ENCODE results near the gene UBA52. TPM values are rescaled to one million over a fixed set of nuclear protein-coding genes. Genes with fewer than 3 reads are reported as not detected.

Gene UBA52
- total RNA-seq, 1 experiment from 2014 or later, result 1,276 TPM

- intact Hi-C loops (cut with micrococcal nuclease; ENCODE audit: unreplicated experiment), result loop anchor here (5.0 kb wide), 1 partner anchor 52 kb away; the partner anchor contains the start of gene ELL
- Histone ChIP-seq H3K9me3 (no peaks in the 10 kb centered on the region), H3K27me3 (replicated peaks; ENCODE audit: control insufficient read depth, insufficient read depth, low read length) (no peaks in the 10 kb centered on the region), H3K36me3 (ENCODE audit: control insufficient read depth, insufficient read depth, low read length) (peaks cover 1% of the 10 kb centered on the region; the same call in 1 of the 2 replicates), H3K4me3 (ENCODE audit: low read depth, low read length) (no peak overlapping the region), H3K4me1 (peaks cover 9% of the 10 kb centered on the region; the same call in 1 of the 2 replicates)
- CTCF ChIA-PET, result no interaction called here
- POLR2A ChIA-PET, result no interaction called here
- H3K27me3 Mint-ChIP-seq (ENCODE audit: insufficient read depth, unreplicated experiment), result no peaks in the 10 kb centered on the region
- H3K4me3 Mint-ChIP-seq (ENCODE audit: unreplicated experiment), result no peak overlapping the region
- TF ChIP-seq CTCF (IDR thresholded peaks at IDR 0.05; ENCODE audit: insufficient read depth in 1 of 2, low read depth in 1 of 2, low read length in 1 of 2, severe bottlenecking in 1 of 2, unreplicated experiment in 1 of 2), result no peak
- no peak for DNase-seq
- H3K27ac Mint-ChIP-seq (ENCODE audit: unreplicated experiment), result no peak overlapping the region
- no peaks in the 10 kb centered on the region for H3K9me3 Mint-ChIP-seq (ENCODE audit: unreplicated experiment)
- peaks cover 11% of the 10 kb centered on the region for H3K4me1 Mint-ChIP-seq (ENCODE audit: low read depth, unreplicated experiment)
- peaks cover 79% of the 10 kb centered on the region for H3K36me3 Mint-ChIP-seq (ENCODE audit: insufficient read depth, unreplicated experiment)
- no TSS peak for BruUV-seq (replicated peaks)
These were observed 3.1 kb downstream of the UBA52 start for GRCh38 chr19:18574691-18575291.

GRCh38 chr19:18576383-18576782, 4.7 kb downstream of the UBA52 start:
- H3K27ac Mint-ChIP-seq (ENCODE audit: unreplicated experiment), result no peak overlapping the region

GRCh38 chr19:18577365-18577914, 5.8 kb downstream of the UBA52 start:
- no TSS peak for BruUV-seq (replicated peaks)
- Histone ChIP-seq H3K9me3 (no peaks in the 10 kb centered on the region), H3K27me3 (replicated peaks; ENCODE audit: control insufficient read depth, insufficient read depth, low read length) (no peaks in the 10 kb centered on the region), H3K4me1 (peaks cover 9% of the 10 kb centered on the region; the same call in 1 of the 2 replicates), H3K4me3 (ENCODE audit: low read depth, low read length) (no peak overlapping the region), H3K36me3 (ENCODE audit: control insufficient read depth, insufficient read depth, low read length) (peaks cover 1% of the 10 kb centered on the region; the same call in 1 of the 2 replicates)
- Mint-ChIP-seq H3K36me3 (ENCODE audit: insufficient read depth, unreplicated experiment) (peaks cover 64% of the 10 kb centered on the region), H3K4me1 (ENCODE audit: low read depth, unreplicated experiment) (peaks cover 8% of the 10 kb centered on the region), H3K27me3 (ENCODE audit: insufficient read depth, unreplicated experiment) (no peaks in the 10 kb centered on the region), H3K4me3 (ENCODE audit: unreplicated experiment) (no peak overlapping the region), H3K27ac (ENCODE audit: unreplicated experiment) (no peak overlapping the region), H3K9me3 (ENCODE audit: unreplicated experiment) (no peaks in the 10 kb centered on the region)
- ChIA-PET POLR2A (interaction anchor here (1.5 kb wide), 1 partner anchor 12 kb away, joined by 4 read pairs; no protein-coding TSS in a partner anchor), CTCF (interaction anchor here (0.6 kb wide), 1 partner anchor 314 kb away, joined by 3 read pairs; no protein-coding TSS in a partner anchor)
- intact Hi-C loops (cut with micrococcal nuclease; ENCODE audit: unreplicated experiment), result no loop called here
- no peak for TF ChIP-seq CTCF (IDR thresholded peaks at IDR 0.05; ENCODE audit: insufficient read depth in 1 of 2, low read depth in 1 of 2, low read length in 1 of 2, severe bottlenecking in 1 of 2, unreplicated experiment in 1 of 2)
- no peak for DNase-seq

More at GRCh38 chr19:18576383-18576782, 4.7 kb downstream of the UBA52 start:
- H3K27me3 ChIP-seq (replicated peaks; ENCODE audit: control insufficient read depth, insufficient read depth, low read length), result no peaks in the 10 kb centered on the region
- H3K36me3 Mint-ChIP-seq (ENCODE audit: insufficient read depth, unreplicated experiment), result peaks cover 75% of the 10 kb centered on the region
- H3K4me1 ChIP-seq, result peaks cover 9% of the 10 kb centered on the region; the same call in 1 of the 2 replicates
- H3K4me3 Mint-ChIP-seq (ENCODE audit: unreplicated experiment), result no peak overlapping the region
- peaks cover 11% of the 10 kb centered on the region for H3K4me1 Mint-ChIP-seq (ENCODE audit: low read depth, unreplicated experiment)
- H3K9me3 Mint-ChIP-seq (ENCODE audit: unreplicated experiment), result no peaks in the 10 kb centered on the region
- H3K4me3 ChIP-seq (ENCODE audit: low read depth, low read length), result no peak overlapping the region
- H3K36me3 ChIP-seq (ENCODE audit: control insufficient read depth, insufficient read depth, low read length), result peaks cover 1% of the 10 kb centered on the region; the same call in 1 of the 2 replicates
- DNase-seq, result no peak
- H3K9me3 ChIP-seq, result no peaks in the 10 kb centered on the region
- no peaks in the 10 kb centered on the region for H3K27me3 Mint-ChIP-seq (ENCODE audit: insufficient read depth, unreplicated experiment)
- BruUV-seq (replicated peaks), result no TSS peak
- TF ChIP-seq CTCF (IDR thresholded peaks at IDR 0.05; ENCODE audit: insufficient read depth in 1 of 2, low read depth in 1 of 2, low read length in 1 of 2, severe bottlenecking in 1 of 2, unreplicated experiment in 1 of 2), result no peak
- ChIA-PET CTCF (interaction anchor here (0.7 kb wide), 1 partner anchor 13 kb away, joined by 3 read pairs; no protein-coding TSS in a partner anchor), POLR2A (no interaction called here)
- intact Hi-C loops (cut with micrococcal nuclease; ENCODE audit: unreplicated experiment), result no loop called here
